ENCODE results near the gene NMNAT3. TPM values are rescaled to one million over a fixed set of nuclear protein-coding genes. Genes with fewer than 3 reads are reported as not detected.

NMNAT3 gene
- polyA plus RNA-seq, 1 donor (not counting 4 experiments of a cell fraction or from before 2014, with no cell fraction given): 1.6 TPM

DNA sequence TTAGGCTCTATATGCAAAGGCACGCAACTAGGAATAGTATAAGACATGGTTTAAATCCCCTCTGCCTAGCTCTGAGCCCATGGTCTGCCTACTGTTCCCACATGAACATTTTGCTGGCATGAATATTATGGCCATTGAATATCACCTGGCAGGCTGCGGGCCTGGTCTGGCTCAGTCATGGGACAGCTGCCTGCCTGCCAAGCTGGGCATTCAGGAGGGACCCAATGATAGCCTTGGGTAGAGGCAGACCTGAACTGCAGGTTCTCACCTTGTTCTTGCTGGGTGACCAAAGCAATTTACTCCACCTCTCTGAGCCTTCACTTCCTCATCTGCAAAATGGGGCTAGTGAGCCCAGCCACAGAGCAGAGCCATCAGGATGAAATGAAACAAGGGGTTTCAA is 149.5 kb downstream of the NMNAT3 start:
- no peaks in the 10 kb centered on the region for H3K9me1 ChIP-seq (ENCODE audit: control insufficient read depth, extremely low read depth, insufficient read depth, low read length)
- no peaks in the 10 kb centered on the region for H3K9me3 ChIP-seq (ENCODE audit: control insufficient read depth, low read depth, low read length)
- no peak overlapping the region for H2AFZ ChIP-seq (ENCODE audit: control insufficient read depth, low read length)
- DNase-seq (ENCODE audit: low read depth, low spot score) (no peak), FAIRE-seq (no peak)
- peaks cover 2% of the 10 kb centered on the region for H3K4me1 ChIP-seq (ENCODE audit: control insufficient read depth, extremely low read depth, insufficient read depth, low read length)
- H3K36me3 ChIP-seq (ENCODE audit: control insufficient read depth in 2 of 2, extremely low read depth in 1 of 2, insufficient read depth in 2 of 2, low read length in 2 of 2): no peaks in the 10 kb centered on the region
- no peak overlapping the region for H3K9ac ChIP-seq (ENCODE audit: control insufficient read depth, extremely low read depth, insufficient read depth, low read length)
- no peaks in the 10 kb centered on the region for H4K20me1 ChIP-seq (ENCODE audit: control insufficient read depth, extremely low read depth, insufficient read depth, low read length)
- TF ChIP-seq, protein P1, sequence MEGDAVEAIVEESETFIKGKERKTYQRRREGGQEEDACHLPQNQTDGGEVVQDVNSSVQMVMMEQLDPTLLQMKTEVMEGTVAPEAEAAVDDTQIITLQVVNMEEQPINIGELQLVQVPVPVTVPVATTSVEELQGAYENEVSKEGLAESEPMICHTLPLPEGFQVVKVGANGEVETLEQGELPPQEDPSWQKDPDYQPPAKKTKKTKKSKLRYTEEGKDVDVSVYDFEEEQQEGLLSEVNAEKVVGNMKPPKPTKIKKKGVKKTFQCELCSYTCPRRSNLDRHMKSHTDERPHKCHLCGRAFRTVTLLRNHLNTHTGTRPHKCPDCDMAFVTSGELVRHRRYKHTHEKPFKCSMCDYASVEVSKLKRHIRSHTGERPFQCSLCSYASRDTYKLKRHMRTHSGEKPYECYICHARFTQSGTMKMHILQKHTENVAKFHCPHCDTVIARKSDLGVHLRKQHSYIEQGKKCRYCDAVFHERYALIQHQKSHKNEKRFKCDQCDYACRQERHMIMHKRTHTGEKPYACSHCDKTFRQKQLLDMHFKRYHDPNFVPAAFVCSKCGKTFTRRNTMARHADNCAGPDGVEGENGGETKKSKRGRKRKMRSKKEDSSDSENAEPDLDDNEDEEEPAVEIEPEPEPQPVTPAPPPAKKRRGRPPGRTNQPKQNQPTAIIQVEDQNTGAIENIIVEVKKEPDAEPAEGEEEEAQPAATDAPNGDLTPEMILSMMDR (optimal IDR thresholded peaks at IDR 0.05 in 1 of 3, IDR thresholded peaks at IDR 0.05 in 1 of 3, conservative IDR thresholded peaks at IDR 0.05 in 1 of 3; ENCODE audit: extremely low read depth in 1 of 3, insufficient read depth in 2 of 3, low read length in 3 of 3): no peak
- no peak for TF ChIP-seq EZH2 (IDR thresholded peaks at IDR 0.05; ENCODE audit: low read length)
- dilution Hi-C loops (cut with MboI; ENCODE audit: extremely low pct_ligation_motif_present, low sequenced_read_pairs): no loop called here
- no peak overlapping the region for H3K4me3 ChIP-seq (ENCODE audit: control insufficient read depth in 2 of 3, extremely low read depth in 1 of 3, insufficient read depth in 2 of 3, low read depth in 1 of 3, low read length in 3 of 3)
- H3K27ac ChIP-seq (ENCODE audit: control insufficient read depth, insufficient read depth, low read length): no peak overlapping the region
- no peak overlapping the region for H3K4me2 ChIP-seq (ENCODE audit: control insufficient read depth, extremely low read depth, insufficient read depth, low read depth, low read length)
- no peaks in the 10 kb centered on the region for H3K79me2 ChIP-seq (ENCODE audit: control insufficient read depth, insufficient read depth, low read length)
- no peaks in the 10 kb centered on the region for H3K27me3 ChIP-seq (ENCODE audit: control insufficient read depth, extremely low read depth, insufficient read depth, low read length)

DNA sequence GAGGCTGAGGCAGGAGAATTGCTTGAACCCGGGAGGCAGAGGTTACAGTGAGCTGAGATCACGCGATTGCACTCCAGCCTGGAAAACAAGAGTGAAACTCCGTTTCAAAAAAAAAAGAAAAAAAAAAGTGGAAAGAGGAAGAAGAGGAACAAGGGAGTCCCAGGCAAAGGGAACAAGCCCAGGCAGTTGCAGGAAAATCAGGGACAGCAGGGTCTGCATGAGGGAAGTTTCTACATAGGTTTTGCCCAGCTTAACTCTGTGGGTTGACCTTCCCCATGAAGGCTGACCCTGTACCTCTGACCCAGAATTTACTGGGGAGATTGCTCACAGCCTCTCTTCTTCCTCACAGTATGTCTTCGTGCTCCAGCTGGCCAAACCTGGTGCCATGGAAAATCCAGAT is 150.5 kb downstream of the NMNAT3 start:
- Histone ChIP-seq H4K20me1 (ENCODE audit: control insufficient read depth, extremely low read depth, insufficient read depth, low read length) (no peaks in the 10 kb centered on the region), H3K36me3 (ENCODE audit: control insufficient read depth in 2 of 2, extremely low read depth in 1 of 2, insufficient read depth in 2 of 2, low read length in 2 of 2) (no peaks in the 10 kb centered on the region)

More for the DNA sequence above, 150.5 kb downstream of the NMNAT3 start:
- dilution Hi-C loops (cut with MboI; ENCODE audit: extremely low pct_ligation_motif_present, low sequenced_read_pairs): no loop called here
- Histone ChIP-seq H3K4me2 (ENCODE audit: control insufficient read depth, extremely low read depth, insufficient read depth, low read depth, low read length) (no peak overlapping the region), H3K27me3 (ENCODE audit: control insufficient read depth, extremely low read depth, insufficient read depth, low read length) (no peaks in the 10 kb centered on the region), H3K9me3 (ENCODE audit: control insufficient read depth, low read depth, low read length) (no peaks in the 10 kb centered on the region), H3K4me3 (ENCODE audit: control insufficient read depth in 2 of 3, extremely low read depth in 1 of 3, insufficient read depth in 2 of 3, low read depth in 1 of 3, low read length in 3 of 3) (no peak overlapping the region), H2AFZ (ENCODE audit: control insufficient read depth, low read length) (no peak overlapping the region), H3K9ac (ENCODE audit: control insufficient read depth, extremely low read depth, insufficient read depth, low read length) (no peak overlapping the region), H3K4me1 (ENCODE audit: control insufficient read depth, extremely low read depth, insufficient read depth, low read length) (peaks cover 2% of the 10 kb centered on the region), H3K79me2 (ENCODE audit: control insufficient read depth, insufficient read depth, low read length) (no peaks in the 10 kb centered on the region), H3K9me1 (ENCODE audit: control insufficient read depth, extremely low read depth, insufficient read depth, low read length) (no peaks in the 10 kb centered on the region), H3K27ac (ENCODE audit: control insufficient read depth, insufficient read depth, low read length) (no peak overlapping the region)
- TF ChIP-seq, protein P1 (optimal IDR thresholded peaks at IDR 0.05 in 1 of 3, IDR thresholded peaks at IDR 0.05 in 1 of 3, conservative IDR thresholded peaks at IDR 0.05 in 1 of 3; ENCODE audit: extremely low read depth in 1 of 3, insufficient read depth in 2 of 3, low read length in 3 of 3): no peak
- TF ChIP-seq EZH2 (IDR thresholded peaks at IDR 0.05; ENCODE audit: low read length): no peak
- FAIRE-seq (no peak), DNase-seq (ENCODE audit: low read depth, low spot score) (no peak)

Data from keratinocyte (primary cell).